HCT116 (cell line): Measurements from ENCODE around the gene MYLK.

Source experiments
- CEBPB ChIP-seq: IDR thresholded peaks from 2 replicates; pipeline ENCODE4 v1.6.1; 2012; ENCODE audit warnings: low read depth
- EZH2phosphoT487 ChIP-seq: fragments of 200-600 bp; IDR thresholded peaks from 2 replicates; pipeline ENCODE4 v1.6.1; 2018; ENCODE audit warnings: antibody characterized with exemption, borderline replicate concordance
- POLR2A ChIP-seq: IDR thresholded peaks from 2 replicates; pipeline ENCODE4 v1.7.0; 2011; ENCODE audit warnings: borderline replicate concordance; ENCODE audit not compliant: insufficient read depth, insufficient read length; ENCODE audit errors: extremely low read depth
- RAD21 ChIP-seq: IDR thresholded peaks from 2 replicates; pipeline ENCODE4 v1.6.1; 2012; ENCODE audit warnings: low read depth, mild to moderate bottlenecking
- TF ChIP-seq, protein P1 (sequence below), 3 experiments: fragments of 200-600 bp in 1 of 3; sonication (generic) in 1 of 3; IDR thresholded peaks in 2 of 3; conservative IDR thresholded peaks in 1 of 3; 2 replicates each; pipeline ENCODE4 v1.5.1; 2012 to 2017; ENCODE audit warnings: low read depth in 2 of 3, low read length in 2 of 3, antibody characterized with exemption in 1 of 3, borderline replicate concordance in 1 of 3, control low read depth in 1 of 3, mild to moderate bottlenecking in 1 of 3, mixed read lengths in 1 of 3, mixed run types in 1 of 3, moderate library complexity in 1 of 3; ENCODE audit not compliant: insufficient read depth in 1 of 3
- TF ChIP-seq, protein P2 (sequence below): IDR thresholded peaks from 2 replicates; pipeline ENCODE4 v1.6.1; 2012

DNA sequence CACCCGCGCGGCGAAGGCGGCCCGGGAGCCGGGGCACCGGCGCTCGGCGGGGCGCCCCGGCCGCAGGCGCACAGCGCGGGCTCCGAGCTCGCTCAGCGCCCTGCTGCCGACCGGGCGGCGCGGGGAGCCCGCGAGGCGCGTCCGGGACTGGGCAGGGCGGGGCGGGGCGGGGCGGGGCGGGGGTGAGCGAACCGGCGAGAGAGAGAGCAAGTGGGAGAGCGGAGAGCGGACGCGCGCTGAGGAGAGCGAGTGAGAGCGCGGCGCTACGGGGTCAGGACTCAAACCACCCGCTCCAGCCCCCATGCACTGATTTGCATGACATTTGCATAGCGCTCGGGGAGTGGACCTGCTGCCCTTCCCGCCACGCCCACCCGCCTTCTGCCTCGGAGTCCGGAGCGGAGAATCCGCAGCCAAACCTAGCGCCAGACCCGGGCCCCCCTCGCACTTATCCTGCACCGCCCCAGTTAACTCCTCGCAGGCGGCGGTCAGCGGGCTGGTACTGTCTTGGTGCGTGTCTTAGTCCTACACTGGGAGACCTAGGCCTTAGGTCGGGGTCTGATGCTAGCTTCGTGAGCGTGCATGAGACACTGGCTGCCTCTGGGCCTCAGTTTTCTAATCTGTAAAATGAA is at the start of gene MYLK:
- TF ChIP-seq, protein P1, sequence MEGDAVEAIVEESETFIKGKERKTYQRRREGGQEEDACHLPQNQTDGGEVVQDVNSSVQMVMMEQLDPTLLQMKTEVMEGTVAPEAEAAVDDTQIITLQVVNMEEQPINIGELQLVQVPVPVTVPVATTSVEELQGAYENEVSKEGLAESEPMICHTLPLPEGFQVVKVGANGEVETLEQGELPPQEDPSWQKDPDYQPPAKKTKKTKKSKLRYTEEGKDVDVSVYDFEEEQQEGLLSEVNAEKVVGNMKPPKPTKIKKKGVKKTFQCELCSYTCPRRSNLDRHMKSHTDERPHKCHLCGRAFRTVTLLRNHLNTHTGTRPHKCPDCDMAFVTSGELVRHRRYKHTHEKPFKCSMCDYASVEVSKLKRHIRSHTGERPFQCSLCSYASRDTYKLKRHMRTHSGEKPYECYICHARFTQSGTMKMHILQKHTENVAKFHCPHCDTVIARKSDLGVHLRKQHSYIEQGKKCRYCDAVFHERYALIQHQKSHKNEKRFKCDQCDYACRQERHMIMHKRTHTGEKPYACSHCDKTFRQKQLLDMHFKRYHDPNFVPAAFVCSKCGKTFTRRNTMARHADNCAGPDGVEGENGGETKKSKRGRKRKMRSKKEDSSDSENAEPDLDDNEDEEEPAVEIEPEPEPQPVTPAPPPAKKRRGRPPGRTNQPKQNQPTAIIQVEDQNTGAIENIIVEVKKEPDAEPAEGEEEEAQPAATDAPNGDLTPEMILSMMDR (IDR thresholded peaks at IDR 0.05 in 2 of 3, conservative IDR thresholded peaks at IDR 0.05 in 1 of 3; ENCODE audit: borderline replicate concordance in 1 of 3, insufficient read depth in 1 of 3, low read depth in 2 of 3, low read length in 2 of 3): no peak
- TF ChIP-seq POLR2A (peak; percentile 38), EZH2phosphoT487 (no peak), CEBPB (no peak), RAD21 (no peak)
- TF ChIP-seq, protein P2, sequence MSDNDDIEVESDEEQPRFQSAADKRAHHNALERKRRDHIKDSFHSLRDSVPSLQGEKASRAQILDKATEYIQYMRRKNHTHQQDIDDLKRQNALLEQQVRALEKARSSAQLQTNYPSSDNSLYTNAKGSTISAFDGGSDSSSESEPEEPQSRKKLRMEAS: no peak
